Measurements from ENCODE around the gene TMEM135.

GRCh38 chr11:87307101-87307500 is 269.4 kb downstream of the TMEM135 start:
- TF ChIP-seq CTCF (IDR thresholded peaks at IDR 0.05; ENCODE audit: low read length) (no peak), EZH2 (IDR thresholded peaks at IDR 0.05; ENCODE audit: borderline replicate concordance, low read length) (no peak)
